ENCODE results near the gene NBL1.

- TF ChIP-seq CTCF (IDR thresholded peaks at IDR 0.05; ENCODE audit: low read length): no peak
- no peak for TF ChIP-seq EZH2 (optimal IDR thresholded peaks at IDR 0.05; ENCODE audit: low read depth, low read length)
Observed at GRCh38 chr1:19644395-19644680, 227 bp downstream of the NBL1 start.
